Prostate gland (tissue), 2 donors: ENCODE results near the gene FHL2. TPM values are rescaled to one million over a fixed set of nuclear protein-coding genes. Genes with fewer than 3 reads are reported as not detected.

Experiments used
- DNase-seq: peaks from one replicate; pipeline ENCODE4 v3.0.0-alpha.2; 2019; ENCODE audit warnings: low spot score
- H3K27ac ChIP-seq, 2 donors: fragments of 200-600 bp; sonication (generic); 2 replicates each; pipeline ENCODE4 v1.5.1; 2017 to 2019
- H3K27me3 ChIP-seq: fragments of 200-600 bp; sonication (generic); replicated peaks from 2 replicates; pipeline ENCODE4 v1.5.1; 2019; ENCODE audit not compliant: insufficient read depth
- H3K36me3 ChIP-seq, 2 donors: fragments of 200-600 bp; sonication (generic); 1 replicate in 1 of 2; 2 replicates in 1 of 2; pipeline versions ENCODE4 v1.5.1 to v1.8.1; 2017 to 2019
- H3K4me1 ChIP-seq: fragments of 200-600 bp; sonication (generic); replicated peaks from 2 replicates; pipeline ENCODE4 v1.5.1; 2019
- H3K4me3 ChIP-seq, 2 donors: fragments of 200-600 bp; sonication (generic); 2 replicates each; pipeline ENCODE4 v1.5.1; 2017 to 2019
- H3K9me3 ChIP-seq: fragments of 200-600 bp; sonication (generic); 2 replicates; pipeline ENCODE4 v1.5.1; 2017
- CTCF ChIP-seq, 4 experiments: fragments of 200-600 bp in 2 of 4; fragments of 450-650 bp in 2 of 4; sonication (generic) in 2 of 4; IDR thresholded peaks; 1 replicate in 3 of 4; 2 replicates in 1 of 4; pipeline ENCODE4 v1.5.1; 2016 to 2019; ENCODE audit warnings: antibody characterized with exemption in 4 of 4, mild to moderate bottlenecking in 2 of 4, moderate library complexity in 2 of 4
- POLR2A ChIP-seq: fragments of 450-650 bp; IDR thresholded peaks from one replicate; pipeline ENCODE4 v1.6.1; 2016; ENCODE audit warnings: antibody characterized with exemption, mild to moderate bottlenecking
- POLR2AphosphoS5 ChIP-seq: sonication (generic); formaldehyde crosslinking; IDR thresholded peaks from one replicate; pipeline ENCODE4 v1.6.1; 2017; ENCODE audit warnings: antibody characterized with exemption
- WGBS: methylation state at CpG from one replicate; pipeline ENCODE4 v1.1.5; 2018; 5-methylcytosine and 5-hydroxymethylcytosine counted together
- intact Hi-C: fragments of 100-400 bp; cut with DNase I; formaldehyde crosslinking; loops from one replicate; pipeline ENCODE4 v1.14.2; 2022
- total RNA-seq, 2 donors: library from RNA; depleted of rRNA; stranded (reverse); fragments of >200 nt; gene quantifications; one replicate each; pipeline ENCODE4 v1.1.0, GENCODE V29; 2016

Gene FHL2
- total RNA-seq, 2 donors from 2014 or later: 132 to 250 TPM

GRCh38 chr2:105357122-105357521 is 41.7 kb downstream of the FHL2 start:
- 94% methylated on average over 1 of the region's 1 CpG for WGBS
- no peak overlapping the region for H3K4me3 ChIP-seq
- DNase-seq: no peak
- H3K36me3 ChIP-seq: no peaks in the 10 kb centered on the region
- intact Hi-C loops: no loop called here
- H3K4me1 ChIP-seq: no peaks in the 10 kb centered on the region
- no peaks in the 10 kb centered on the region for H3K27me3 ChIP-seq
- TF ChIP-seq POLR2A (no peak), POLR2AphosphoS5 (no peak), CTCF (IDR thresholded peaks at IDR 0.05) (no peak)
- no peaks in the 10 kb centered on the region for H3K9me3 ChIP-seq
- H3K27ac ChIP-seq: no peak overlapping the region

GRCh38 chr2:105344704-105345345 is 54.0 kb downstream of the FHL2 start:
- no peaks in the 10 kb centered on the region for H3K27me3 ChIP-seq
- 41% methylated on average over 4 of the region's 4 CpGs for WGBS
- intact Hi-C loops: no loop called here
- H3K27ac ChIP-seq: no peak overlapping the region
- peak; percentile 29 for DNase-seq
- H3K4me3 ChIP-seq: no peak overlapping the region
- peak in 3 of 4 experiments; percentile 46 to 63 (median 54) for TF ChIP-seq CTCF (IDR thresholded peaks at IDR 0.05)
- TF ChIP-seq POLR2AphosphoS5: no peak
- peaks cover 7 to 8% of the 10 kb centered on the region in 2 donors for H3K36me3 ChIP-seq
- H3K4me1 ChIP-seq: no peaks in the 10 kb centered on the region
- H3K9me3 ChIP-seq: no peaks in the 10 kb centered on the region

- Histone ChIP-seq H3K27me3 (no peaks in the 10 kb centered on the region), H3K9me3 (no peaks in the 10 kb centered on the region), H3K4me3 (no peak overlapping the region), H3K4me1 (peaks cover 7% of the 10 kb centered on the region), H3K27ac (no peak overlapping the region), H3K36me3 (peaks cover 4 to 8% of the 10 kb centered on the region in 2 donors)
- no peak for TF ChIP-seq CTCF (IDR thresholded peaks at IDR 0.05)
- TF ChIP-seq POLR2AphosphoS5: no peak
- no peak for TF ChIP-seq POLR2A
- intact Hi-C loops: no loop called here
- no peak for DNase-seq
- 77% methylated on average over 4 of the region's 4 CpGs for WGBS
Measured at GRCh38 chr2:105339414-105339813, 59.4 kb downstream of the FHL2 start.

GRCh38 chr2:105338020-105338385 is 60.8 kb downstream of the FHL2 start:
- no peak for DNase-seq
- no peaks in the 10 kb centered on the region for H3K27me3 ChIP-seq
- H3K27ac ChIP-seq: peak overlapping the region; percentile 93 to 95
- H3K4me3 ChIP-seq: peak overlapping the region; percentile 73 to 86
- WGBS: 7% methylated on average over 5 of the region's 5 CpGs
- TF ChIP-seq CTCF (IDR thresholded peaks at IDR 0.05): no peak
- no peak for TF ChIP-seq POLR2A
- TF ChIP-seq POLR2AphosphoS5: no peak
- peaks cover under 1 to 2% of the 10 kb centered on the region in 2 donors for H3K36me3 ChIP-seq
- intact Hi-C loops: no loop called here
- peaks cover 7% of the 10 kb centered on the region for H3K4me1 ChIP-seq
- no peaks in the 10 kb centered on the region for H3K9me3 ChIP-seq
